Neuronal stem cell (in vitro differentiated cells): ENCODE data around the gene ZNF132.

ENCODE experiments used
- DNase-seq: peaks from one replicate; pipeline ENCODE4 v3.0.0-alpha.2; 2013; ENCODE audit warnings: low spot score
- H2AFZ ChIP-seq: one replicate; pipeline ENCODE4 v1.6.1; 2013; ENCODE audit warnings: mild to moderate bottlenecking, low read length, inconsistent platforms
- H2AK5ac ChIP-seq: 2 replicates; pipeline ENCODE4 v1.6.1; 2013; ENCODE audit warnings: low read depth, mild to moderate bottlenecking, inconsistent platforms, low read length, moderate library complexity, mixed read lengths
- H2BK120ac ChIP-seq: 2 replicates; pipeline ENCODE4 v1.6.1; 2013; ENCODE audit warnings: low read depth, mild to moderate bottlenecking, inconsistent platforms, low read length, moderate library complexity, mixed read lengths
- H2BK12ac ChIP-seq: one replicate; pipeline ENCODE4 v1.6.1; 2013; ENCODE audit warnings: low read length, inconsistent platforms
- H2BK15ac ChIP-seq: 2 replicates; pipeline ENCODE4 v1.6.1; 2013; ENCODE audit warnings: mild to moderate bottlenecking, low read length, inconsistent platforms, mixed read lengths
- H2BK5ac ChIP-seq: one replicate; pipeline ENCODE4 v1.6.1; 2013; ENCODE audit warnings: inconsistent platforms, mild to moderate bottlenecking, low read length, moderate library complexity
- H3K14ac ChIP-seq: one replicate; pipeline ENCODE4 v1.6.1; 2013; ENCODE audit warnings: low read length, inconsistent platforms
- H3K18ac ChIP-seq: 2 replicates; pipeline ENCODE4 v1.6.1; 2013; ENCODE audit warnings: low read length, inconsistent platforms
- H3K23ac ChIP-seq: 2 replicates; pipeline ENCODE4 v1.6.1; 2013; ENCODE audit warnings: low read depth, mild to moderate bottlenecking, mixed read lengths, low read length, inconsistent platforms; ENCODE audit not compliant: poor library complexity
- H3K27ac ChIP-seq: replicated peaks from 3 replicates; pipeline ENCODE4 v1.5.1; 2013; ENCODE audit warnings: low read length, inconsistent platforms
- H3K27me3 ChIP-seq, 3 experiments: 2 replicates each; pipeline ENCODE4 v1.6.1; 2013; ENCODE audit warnings: low read length in 3 of 3, mild to moderate bottlenecking in 2 of 3, inconsistent platforms in 1 of 3, low read depth in 1 of 3, mixed read lengths in 1 of 3, moderate library complexity in 1 of 3; ENCODE audit not compliant: control insufficient read depth in 3 of 3, insufficient read depth in 3 of 3
- H3K36me3 ChIP-seq, 2 donors: replicated peaks in 1 of 2; 2 replicates each; pipeline ENCODE4 v1.6.1; 2013; ENCODE audit warnings: low read length in 2 of 2; ENCODE audit not compliant: control insufficient read depth in 2 of 2, insufficient read depth in 2 of 2
- H3K4ac ChIP-seq: 2 replicates; pipeline ENCODE4 v1.6.1; 2013; ENCODE audit warnings: inconsistent platforms, mild to moderate bottlenecking, low read length, moderate library complexity
- H3K4me1 ChIP-seq, 2 donors: 1 replicate in 1 of 2; 2 replicates in 1 of 2; pipeline ENCODE4 v1.6.1; 2013; ENCODE audit warnings: low read length in 2 of 2, low read depth in 1 of 2; ENCODE audit not compliant: control insufficient read depth in 2 of 2, insufficient read depth in 1 of 2
- H3K4me2 ChIP-seq: one replicate; pipeline ENCODE4 v1.6.1; 2013; ENCODE audit warnings: mild to moderate bottlenecking, low read length, inconsistent platforms; ENCODE audit not compliant: insufficient read depth, poor library complexity, severe bottlenecking
- H3K4me3 ChIP-seq, 2 donors: 2 replicates each; pipeline ENCODE4 v1.5.1; 2013; ENCODE audit warnings: low read length in 2 of 2, mild to moderate bottlenecking in 2 of 2, inconsistent platforms in 1 of 2, moderate library complexity in 1 of 2
- H3K79me1 ChIP-seq: one replicate; pipeline ENCODE4 v1.6.1; 2013; ENCODE audit warnings: low read depth, mild to moderate bottlenecking, inconsistent platforms, low read length, moderate library complexity
- H3K9ac ChIP-seq: one replicate; pipeline ENCODE4 v1.6.1; 2013; ENCODE audit warnings: mild to moderate bottlenecking, low read depth, low read length, inconsistent platforms; ENCODE audit not compliant: poor library complexity
- H3K9me3 ChIP-seq, 2 donors: replicated peaks in 1 of 2; 2 replicates each; pipeline versions ENCODE3 to v1.6.1; 2013; ENCODE audit warnings: low read length in 2 of 2, mild to moderate bottlenecking in 2 of 2, inconsistent platforms in 1 of 2, low read depth in 1 of 2, mixed read lengths in 1 of 2, moderate library complexity in 1 of 2; ENCODE audit not compliant: control insufficient read depth in 2 of 2, insufficient read depth in 1 of 2
- H4K8ac ChIP-seq: one replicate; pipeline ENCODE4 v1.6.1; 2013; ENCODE audit warnings: low read depth, mild to moderate bottlenecking, inconsistent platforms, low read length, moderate library complexity
- H4K91ac ChIP-seq: one replicate; pipeline ENCODE4 v1.6.1; 2013; ENCODE audit warnings: low read length, low read depth, mild to moderate bottlenecking, inconsistent platforms; ENCODE audit not compliant: poor library complexity
- WGBS, 2 donors: extraction: QIAGEN DNeasy Blood & Tissue Kit; methylation state at CpG; one replicate each; pipeline ENCODE4 v1.1.7; 2013; ENCODE audit warnings: missing lambda C conversion rate in 2 of 2, mixed read lengths in 1 of 2; ENCODE audit not compliant: insufficient read length in 2 of 2, insufficient replicate concordance in 1 of 2; ENCODE audit errors: extremely low coverage in 2 of 2; 5-methylcytosine and 5-hydroxymethylcytosine counted together

The ZNF132 gene

GRCh38 chr19:58455306-58455705, 15.4 kb upstream of the ZNF132 start:
- H3K9me3 ChIP-seq: peaks cover 0 to under 1% of the 10 kb centered on the region in 2 donors
- no peak overlapping the region for H4K91ac ChIP-seq

GRCh38 chr19:58453743-58454142, 13.8 kb upstream of the ZNF132 start:
- no peak overlapping the region for H3K23ac ChIP-seq
- no peak for DNase-seq

More at GRCh38 chr19:58455306-58455705, 15.4 kb upstream of the ZNF132 start:
- no peak overlapping the region for H2BK5ac ChIP-seq
- no peak overlapping the region for H3K4ac ChIP-seq
- H2BK15ac ChIP-seq: no peak overlapping the region
- H3K9ac ChIP-seq: no peak overlapping the region
- H3K27me3 ChIP-seq: peaks cover 0 to 4% (median 0%) of the 10 kb centered on the region in 3 experiments
- no peak overlapping the region for H2BK120ac ChIP-seq
- peaks cover 5 to 34% of the 10 kb centered on the region in 2 donors for H3K36me3 ChIP-seq
- no peaks in the 10 kb centered on the region for H3K79me1 ChIP-seq
- no peak overlapping the region for H3K23ac ChIP-seq
- peaks cover 2 to 10% of the 10 kb centered on the region in 2 donors for H3K4me1 ChIP-seq
- H3K14ac ChIP-seq: no peak overlapping the region
- no peak overlapping the region for H2BK12ac ChIP-seq
- no peak overlapping the region for H2AK5ac ChIP-seq
- no peak overlapping the region for H3K27ac ChIP-seq
- no peak overlapping the region for H2AFZ ChIP-seq
- no peak overlapping the region for H4K8ac ChIP-seq
- no CpG with 5 or more reads among the region's 21 CpGs for WGBS, 2 donors
- H3K4me2 ChIP-seq: no peak overlapping the region
- no peak overlapping the region for H3K18ac ChIP-seq
- DNase-seq: no peak
- H3K4me3 ChIP-seq: no peak overlapping the region

GRCh38 chr19:58451358-58452101, 11.6 kb upstream of the ZNF132 start, which contains the start of gene ZNF324B:
TSS of gene ZNF324B (plus strand) at chr19:58451622. CDS start at chr19:58453702, 2,080 bp downstream.
- no peak within 1 kb of the TSS for H3K14ac ChIP-seq
- peak within 1 kb of the TSS; percentile 94 for H2AFZ ChIP-seq
- peak within 1 kb of the TSS; percentile 79 for H3K4me2 ChIP-seq
- H2AK5ac ChIP-seq: no peak within 1 kb of the TSS
- peak; percentile 97 for DNase-seq
- no peak within 1 kb of the TSS for H4K8ac ChIP-seq
- no peak within 1 kb of the TSS for H3K4ac ChIP-seq
- no peak within 1 kb of the TSS for H3K27ac ChIP-seq
- H3K4me3 ChIP-seq: peak within 1 kb of the TSS; percentile 85 to 91
- peaks cover 2 to 10% of the 10 kb centered on the region in 2 donors for H3K4me1 ChIP-seq
- H3K9me3 ChIP-seq: peaks cover 2 to 20% of the 10 kb centered on the region in 2 donors
- H3K27me3 ChIP-seq: peaks cover 0 to 4% (median 0%) of the 10 kb centered on the region in 3 experiments
- no peak within 1 kb of the TSS for H2BK5ac ChIP-seq
- H3K79me1 ChIP-seq: no peaks in the 10 kb centered on the region
- peak within 1 kb of the TSS; percentile 88 for H3K9ac ChIP-seq
- H2BK15ac ChIP-seq: no peak within 1 kb of the TSS
- H2BK120ac ChIP-seq: no peak within 1 kb of the TSS
- peak within 1 kb of the TSS; percentile 87 for H3K18ac ChIP-seq
- no peak within 1 kb of the TSS for H4K91ac ChIP-seq
- no peak within 1 kb of the TSS for H3K23ac ChIP-seq
- no peak within 1 kb of the TSS for H2BK12ac ChIP-seq
- H3K36me3 ChIP-seq: peaks cover 2 to 19% of the 10 kb centered on the region in 2 donors
- no CpG with 5 or more reads among the region's 79 CpGs for WGBS, 2 donors

More at GRCh38 chr19:58453743-58454142, 13.8 kb upstream of the ZNF132 start:
- H3K79me1 ChIP-seq: no peaks in the 10 kb centered on the region
- peaks cover 5 to 34% of the 10 kb centered on the region in 2 donors for H3K36me3 ChIP-seq
- no peak overlapping the region for H3K14ac ChIP-seq
- no peak overlapping the region for H2AK5ac ChIP-seq
- H4K91ac ChIP-seq: no peak overlapping the region
- no peak overlapping the region for H2BK5ac ChIP-seq
- peaks cover 2 to 10% of the 10 kb centered on the region in 2 donors for H3K4me1 ChIP-seq
- no peak overlapping the region for H2BK15ac ChIP-seq
- no CpG with 5 or more reads among the region's 6 CpGs for WGBS, 2 donors
- no peak overlapping the region for H3K18ac ChIP-seq
- no peak overlapping the region for H3K27ac ChIP-seq
- no peak overlapping the region for H2AFZ ChIP-seq
- H3K4ac ChIP-seq: no peak overlapping the region
- H3K9ac ChIP-seq: no peak overlapping the region
- H3K9me3 ChIP-seq: peaks cover 2 to 16% of the 10 kb centered on the region in 2 donors
- H3K4me2 ChIP-seq: no peak overlapping the region
- no peak overlapping the region for H3K4me3 ChIP-seq
- H2BK120ac ChIP-seq: no peak overlapping the region
- H4K8ac ChIP-seq: no peak overlapping the region
- peaks cover 0 to 4% (median 0%) of the 10 kb centered on the region in 3 experiments for H3K27me3 ChIP-seq
- no peak overlapping the region for H2BK12ac ChIP-seq

- H2AK5ac ChIP-seq: no peak overlapping the region
- H3K18ac ChIP-seq: peak overlapping the region; percentile 25
- no peak overlapping the region for H3K4ac ChIP-seq
- H3K9me3 ChIP-seq: peaks cover 4 to 20% of the 10 kb centered on the region in 2 donors
- H2BK15ac ChIP-seq: no peak overlapping the region
- H2BK120ac ChIP-seq: no peak overlapping the region
- H3K9ac ChIP-seq: no peak overlapping the region
- peak overlapping the region; percentile 94 for H2AFZ ChIP-seq
- H3K4me3 ChIP-seq: peak overlapping the region; percentile 77 to 85
- WGBS, 2 donors: no CpG with 5 or more reads among the region's 11 CpGs
- no peak overlapping the region for H3K14ac ChIP-seq
- H3K27ac ChIP-seq: no peak overlapping the region
- no peak overlapping the region for H3K23ac ChIP-seq
- no peaks in the 10 kb centered on the region for H3K79me1 ChIP-seq
- no peak overlapping the region for H2BK12ac ChIP-seq
- H3K4me1 ChIP-seq: peaks cover 2 to 10% of the 10 kb centered on the region in 2 donors
- H4K91ac ChIP-seq: no peak overlapping the region
- no peak overlapping the region for H4K8ac ChIP-seq
- peaks cover 2 to 13% of the 10 kb centered on the region in 2 donors for H3K36me3 ChIP-seq
- H3K4me2 ChIP-seq: peak overlapping the region; percentile 79
- no peak for DNase-seq
- H3K27me3 ChIP-seq: peaks cover 0 to 4% (median 3%) of the 10 kb centered on the region in 3 experiments
- no peak overlapping the region for H2BK5ac ChIP-seq
Observed at GRCh38 chr19:58450856-58451357, 11.0 kb upstream of the ZNF132 start.
